GM21423 (cell line): ENCODE results near the gene FBLN2.

Experiments used
- ATAC-seq: cut with Tn5 transposase; IDR thresholded peaks from one replicate; pipeline ENCODE4 v1.9.1; 2021; ENCODE audit warnings: mild to moderate bottlenecking, moderate library complexity; ENCODE audit not compliant: unreplicated experiment

FBLN2 gene

DNA sequence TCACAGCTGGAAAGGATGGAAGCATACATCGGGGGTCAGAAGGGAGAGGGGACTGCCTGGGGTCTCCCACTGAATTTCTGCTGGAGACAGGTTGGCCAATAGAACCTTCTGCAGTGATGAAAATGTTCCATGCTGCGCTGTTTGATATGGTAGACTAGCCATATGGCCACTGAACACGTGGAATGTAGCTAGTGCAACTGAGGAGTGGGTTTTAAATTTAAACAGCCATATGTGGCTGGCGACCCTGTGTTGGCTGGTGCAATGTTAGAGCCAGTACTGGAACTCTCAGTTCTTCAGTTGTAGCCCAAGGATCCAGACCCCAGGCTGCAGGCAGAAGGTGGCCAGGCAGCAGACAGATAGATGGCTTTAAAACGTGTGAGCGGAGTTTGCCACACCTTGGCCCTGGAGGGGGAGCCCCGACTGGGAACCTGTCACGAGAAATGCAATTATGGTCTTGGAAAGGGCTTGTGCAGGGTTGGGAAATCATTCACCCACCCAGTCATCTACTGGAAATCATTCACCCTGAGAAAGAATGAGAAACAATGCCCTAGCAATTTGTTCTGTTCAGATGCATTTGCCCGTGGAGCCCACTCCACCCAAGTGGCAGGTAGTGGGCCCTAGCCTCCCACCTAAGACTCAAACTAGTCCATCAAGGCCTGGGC lies 127.6 kb downstream of the FBLN2 start:
- no peak for ATAC-seq

DNA sequence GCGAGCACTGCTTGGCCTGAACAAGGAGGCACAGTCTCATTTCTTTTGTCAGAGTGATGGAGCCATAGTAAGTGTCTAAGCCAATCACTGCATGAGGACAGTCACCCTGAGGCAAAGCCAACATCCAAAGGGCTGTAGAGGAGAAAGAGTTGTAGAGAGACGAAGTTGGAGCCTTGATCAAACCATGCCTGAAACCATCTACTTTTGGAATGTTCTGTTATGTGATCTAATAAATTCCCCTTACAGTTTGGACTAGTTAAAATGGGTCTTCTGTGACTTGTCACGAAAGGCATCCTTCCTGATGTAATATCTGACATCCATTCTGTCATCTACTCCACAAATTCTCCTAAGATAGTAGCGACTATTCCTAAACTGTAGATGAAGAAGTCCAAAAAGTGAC lies 128.3 kb downstream of the FBLN2 start:
- no peak for ATAC-seq

DNA sequence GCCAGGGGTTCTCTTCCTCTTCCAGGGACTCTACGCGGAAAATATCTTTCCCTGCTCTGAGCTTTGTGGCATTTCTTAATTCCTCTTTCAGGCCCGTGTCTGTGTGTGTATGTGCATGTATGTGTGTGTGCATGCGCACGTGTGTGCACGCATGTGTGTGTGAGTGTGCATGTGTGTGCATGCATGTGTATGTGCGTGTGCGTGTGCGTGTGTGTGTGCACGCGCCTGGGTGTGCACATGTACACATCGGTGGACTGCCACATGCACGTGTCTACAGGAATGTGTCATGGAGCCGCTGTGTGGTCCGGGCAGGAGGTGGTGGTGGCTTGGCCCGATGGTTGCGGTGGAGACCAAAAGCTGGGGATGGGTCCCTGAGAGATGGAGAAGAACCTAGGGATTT lies 133.0 kb downstream of the FBLN2 start:
- no peak for ATAC-seq

DNA sequence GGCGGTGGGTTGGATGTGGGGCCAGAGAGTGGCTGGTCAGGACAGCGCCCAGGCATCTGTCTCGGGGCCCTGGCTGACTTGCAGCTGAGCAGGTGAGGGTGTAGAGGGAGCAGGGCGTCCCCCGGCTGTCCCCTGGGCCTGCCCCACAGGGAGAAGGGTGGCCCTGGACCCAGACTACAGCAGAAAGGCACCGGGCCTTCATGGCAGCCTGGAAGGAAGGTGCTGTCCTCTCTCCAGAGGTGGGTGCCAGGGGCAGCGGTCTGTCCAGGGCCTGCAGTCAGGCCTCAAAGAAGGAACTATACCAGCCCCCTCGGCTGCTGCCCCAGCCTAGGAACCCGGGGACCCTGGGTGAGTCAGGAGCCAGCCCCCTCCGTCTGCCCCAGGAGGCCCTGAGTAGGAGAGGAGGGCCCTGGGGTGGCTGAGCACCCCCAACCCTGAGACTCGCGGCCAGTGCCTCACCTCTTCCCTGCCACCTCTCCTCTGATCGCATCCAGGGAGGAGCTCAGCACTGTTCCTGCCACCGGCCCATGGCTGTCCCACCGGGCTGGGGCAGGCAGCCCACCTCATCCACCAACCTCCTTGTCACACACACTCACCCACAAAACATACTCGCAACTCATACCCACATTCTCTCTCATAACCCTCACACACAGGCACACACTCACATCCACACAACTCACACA lies 133.5 kb downstream of the FBLN2 start:
- ATAC-seq, result no peak

DNA sequence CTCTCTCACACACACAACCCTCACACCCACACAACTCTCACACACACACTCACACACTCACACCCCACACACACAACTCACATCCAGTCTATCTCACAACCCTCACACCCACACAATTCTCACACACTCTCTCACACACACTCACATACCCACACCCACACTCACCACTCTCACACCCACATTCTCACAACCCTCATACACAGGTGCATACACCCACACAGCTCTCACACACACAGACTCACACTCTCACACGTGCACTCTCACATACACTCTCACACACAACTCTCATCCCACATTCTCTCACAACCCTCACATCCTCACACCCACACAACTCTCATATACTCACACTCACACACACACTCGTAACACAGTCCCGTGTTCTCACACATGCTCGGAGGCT lies 134.4 kb downstream of the FBLN2 start:
- ATAC-seq, result no peak

DNA sequence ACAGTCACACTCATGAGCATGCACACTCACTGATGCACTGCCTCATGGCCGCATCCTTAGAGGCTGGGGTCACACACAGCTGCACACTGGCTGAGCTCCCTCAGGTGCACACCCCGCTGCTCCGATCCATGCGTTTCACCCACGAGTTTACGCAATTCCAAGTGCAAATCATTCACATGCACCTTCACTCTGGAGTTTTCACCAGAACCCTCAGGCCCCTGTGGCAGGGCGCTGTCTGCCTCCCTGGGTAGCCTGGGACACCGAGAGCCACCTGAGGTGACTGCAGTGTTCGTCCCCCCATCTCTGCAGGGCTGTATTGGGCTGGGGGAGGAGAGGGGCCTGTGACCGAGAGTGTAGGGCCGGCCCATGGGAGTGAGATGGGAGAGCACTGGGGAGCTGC lies 134.8 kb downstream of the FBLN2 start:
- no peak for ATAC-seq

DNA sequence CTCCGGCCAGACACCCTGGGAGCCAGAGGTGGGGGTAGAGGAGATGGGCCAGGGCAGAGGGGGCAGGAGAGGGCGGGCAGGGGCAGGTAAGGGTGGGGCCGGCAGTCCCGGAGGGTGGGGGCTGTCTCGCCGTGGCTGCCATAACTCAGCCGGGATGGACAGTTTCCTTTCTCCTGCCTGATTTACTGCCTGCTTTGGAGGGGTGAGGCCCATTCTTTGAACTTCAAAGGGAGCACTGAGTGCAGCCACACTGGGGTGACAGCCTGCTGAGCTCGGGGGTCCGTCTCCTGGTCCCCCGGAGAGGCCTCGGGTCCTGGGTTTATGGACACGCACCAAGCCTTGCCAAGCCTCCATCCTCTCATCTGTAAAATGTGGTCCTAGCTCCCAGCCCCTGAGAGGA lies 135.4 kb downstream of the FBLN2 start:
- no peak for ATAC-seq

DNA sequence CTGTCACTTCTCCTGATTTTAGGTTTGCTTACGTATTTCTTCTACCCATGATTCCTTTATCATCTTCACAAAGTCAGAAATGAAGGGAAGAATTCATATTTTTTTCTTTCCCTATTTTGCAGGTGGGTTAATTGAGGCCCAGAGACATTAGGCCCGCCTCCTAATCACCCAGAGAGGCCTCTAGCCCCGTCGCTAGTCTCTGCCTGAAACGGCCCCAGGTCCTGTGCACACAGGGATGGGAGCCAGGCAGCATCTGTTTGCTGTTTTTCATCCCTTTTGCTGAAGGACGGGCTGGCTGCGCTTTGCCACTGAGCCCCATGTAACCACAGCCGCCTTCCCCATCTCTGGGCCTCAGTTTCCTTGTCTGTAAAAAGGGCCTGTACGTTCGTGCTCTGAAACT lies 135.9 kb downstream of the FBLN2 start:
- ATAC-seq, result no peak

DNA sequence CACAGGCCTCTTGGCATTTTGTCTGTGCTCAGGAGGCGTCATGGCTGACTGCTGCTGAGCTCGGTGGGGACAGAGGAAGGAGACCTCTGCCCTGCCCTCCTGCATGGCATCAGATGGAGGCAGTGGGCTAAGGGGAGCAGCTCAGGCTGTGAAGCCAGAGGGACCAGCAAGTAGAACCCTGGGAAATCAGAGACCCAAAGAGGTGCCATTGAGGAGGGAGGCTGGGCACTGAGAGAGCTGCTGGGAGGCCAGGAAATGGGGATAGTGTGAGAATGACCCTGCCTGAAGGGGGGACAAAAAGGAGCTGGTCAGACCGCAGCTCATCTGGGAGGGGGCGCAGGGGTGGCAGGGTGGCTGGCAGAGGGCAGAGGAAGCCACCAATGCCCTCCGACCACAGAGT lies 136.8 kb downstream of the FBLN2 start:
- no peak for ATAC-seq

DNA sequence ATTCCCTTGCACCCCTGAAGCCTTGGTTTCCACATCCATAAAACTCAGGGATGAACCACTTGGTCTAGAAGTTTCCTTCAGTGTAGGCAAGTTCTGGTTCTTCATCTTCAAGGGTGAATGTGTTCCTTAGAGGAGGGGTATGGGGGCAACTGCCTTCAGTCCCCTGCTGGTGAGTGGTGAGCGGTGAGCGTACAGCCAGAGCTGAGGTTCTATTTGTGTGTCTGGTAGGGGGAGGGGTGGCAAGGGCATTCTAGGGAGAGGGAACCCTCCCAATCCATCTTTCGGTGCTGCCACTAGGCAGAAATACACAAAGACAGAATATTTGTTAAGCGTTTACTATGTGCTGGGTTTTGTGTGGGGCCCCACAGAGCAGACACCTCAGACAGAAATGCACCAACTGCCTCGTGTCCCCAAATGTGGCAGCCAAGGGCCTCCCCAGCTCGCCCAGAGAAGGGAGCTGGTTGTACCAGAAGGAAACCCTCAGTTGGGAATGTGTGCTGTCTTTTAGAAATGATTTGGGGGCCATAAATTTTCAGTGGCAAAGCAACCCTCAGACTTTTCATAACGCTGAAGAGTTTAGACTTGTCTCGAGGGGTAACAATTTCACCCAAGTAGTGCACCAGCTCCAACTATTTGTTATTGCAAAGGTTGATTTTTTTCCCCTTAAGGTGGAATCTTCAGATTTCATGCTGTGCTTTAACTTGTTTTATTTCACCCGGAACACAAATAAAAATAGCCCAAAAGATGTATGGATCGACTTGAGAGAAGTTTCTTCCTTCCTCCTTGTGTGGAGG lies 137.6 kb downstream of the FBLN2 start:
- ATAC-seq, result no peak

DNA sequence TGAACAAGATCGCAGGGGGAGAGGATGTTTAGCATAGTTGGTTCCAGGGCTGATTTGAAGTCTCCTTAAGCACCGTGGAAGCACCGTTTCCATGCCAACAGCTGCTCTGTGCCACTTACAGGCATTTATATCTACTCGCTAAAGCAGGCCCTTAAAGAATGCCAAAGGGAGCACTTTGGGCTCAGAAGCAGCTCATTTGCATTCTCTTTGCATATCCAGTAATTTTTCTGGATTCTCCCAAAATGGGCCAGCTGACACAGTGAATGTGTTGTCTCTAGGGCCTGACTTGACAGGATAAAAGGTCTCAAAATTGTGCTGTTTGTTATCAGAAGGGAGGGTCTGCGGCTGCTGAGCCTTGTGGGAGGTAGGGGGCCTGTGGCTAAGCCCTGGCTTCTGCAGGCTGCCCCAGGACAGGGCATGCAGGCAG lies 138.6 kb downstream of the FBLN2 start:
- ATAC-seq, result no peak
